DND-41 (cell line): ENCODE measurements around the gene TRIB2.

Experiments
- ATAC-seq: fragments of 200-7000 bp; cut with Tn5 transposase; 3 replicates; pipeline ENCODE4 v1.9.1; 2021; ENCODE audit warnings: low read depth; ENCODE audit not compliant: insufficient read depth
- DNase-seq: peaks from one replicate; pipeline ENCODE4 v3.0.0-alpha.2; 2020
- H2AFZ ChIP-seq: 2 replicates; pipeline ENCODE4 v1.6.0; 2012; ENCODE audit warnings: low read depth, low read length
- H3K27ac ChIP-seq: 2 replicates; pipeline ENCODE4 v1.5.1; 2012; ENCODE audit warnings: low read length, inconsistent platforms
- H3K27me3 ChIP-seq: fragments of 200-600 bp; sonication (generic); 2 replicates; pipeline ENCODE4 v1.6.0; 2012; ENCODE audit warnings: low read length, mild to moderate bottlenecking, inconsistent platforms; ENCODE audit not compliant: insufficient read depth, poor library complexity
- H3K36me3 ChIP-seq: 2 replicates; pipeline ENCODE4 v1.5.1; 2012; ENCODE audit warnings: low read length, inconsistent platforms; ENCODE audit not compliant: insufficient read depth
- H3K4me1 ChIP-seq: 2 replicates; pipeline ENCODE4 v1.5.1; 2012; ENCODE audit warnings: mild to moderate bottlenecking, low read length; ENCODE audit not compliant: insufficient read depth
- H3K4me2 ChIP-seq: 2 replicates; pipeline ENCODE4 v1.6.0; 2012; ENCODE audit warnings: mild to moderate bottlenecking, moderate library complexity, low read length, inconsistent platforms; ENCODE audit not compliant: insufficient read depth
- H3K4me3 ChIP-seq, 2 experiments: fragments of 200-600 bp in 1 of 2; shearing (Covaris generic) in 1 of 2; 2 replicates each; pipeline ENCODE4 v1.5.1; 2012 to 2016; ENCODE audit warnings: inconsistent platforms in 2 of 2, low read length in 2 of 2, mild to moderate bottlenecking in 2 of 2, low read depth in 1 of 2, moderate library complexity in 1 of 2
- H3K79me2 ChIP-seq: 2 replicates; pipeline ENCODE4 v1.6.0; 2012; ENCODE audit warnings: low read length, inconsistent platforms; ENCODE audit not compliant: insufficient read depth
- H3K9ac ChIP-seq: 2 replicates; pipeline ENCODE4 v1.6.0; 2012; ENCODE audit warnings: low read depth, mild to moderate bottlenecking, inconsistent platforms, low read length, moderate library complexity
- H3K9me3 ChIP-seq: 2 replicates; pipeline ENCODE4 v1.5.1; 2012; ENCODE audit warnings: low read length, moderate library complexity, mild to moderate bottlenecking, inconsistent platforms; ENCODE audit not compliant: insufficient read depth, severe bottlenecking
- H4K20me1 ChIP-seq: 2 replicates; pipeline ENCODE4 v1.6.0; 2012; ENCODE audit warnings: low read length; ENCODE audit not compliant: insufficient read depth
- CTCF ChIP-seq: IDR thresholded peaks from 2 replicates; pipeline ENCODE4 v1.5.1; 2012; ENCODE audit warnings: borderline replicate concordance, low read length, moderate library complexity, mild to moderate bottlenecking; ENCODE audit not compliant: poor library complexity, severe bottlenecking; ENCODE audit errors: extremely low read depth
- EZH2 ChIP-seq: IDR thresholded peaks from 3 replicates; pipeline ENCODE4 v1.6.1; 2012; ENCODE audit warnings: borderline replicate concordance, low read depth, mild to moderate bottlenecking, moderate library complexity, low read length, inconsistent platforms; ENCODE audit not compliant: severe bottlenecking

Gene TRIB2

GRCh38 chr2:12722447-12723316 is 5.9 kb downstream of the TRIB2 start:
- Histone ChIP-seq H3K4me2 (peak overlapping the region; percentile 96), H3K36me3 (peaks cover 63% of the 10 kb centered on the region), H3K27me3 (no peaks in the 10 kb centered on the region), H3K9me3 (no peaks in the 10 kb centered on the region), H3K9ac (no peak overlapping the region), H4K20me1 (peaks cover 49% of the 10 kb centered on the region), H3K4me3 (peak overlapping the region in 1 of 2 experiments; percentile 90; a peak in 1 of 4 replicates), H3K27ac (0 out of 2 replicates have a peak overlapping the region, but pooled peaks have one; percentile 14), H2AFZ (no peak overlapping the region), H3K79me2 (peaks cover 92% of the 10 kb centered on the region), H3K4me1 (peaks cover 80% of the 10 kb centered on the region)
- TF ChIP-seq EZH2 (no peak), CTCF (peak; percentile 24)
- DNase-seq: no peak
- ATAC-seq: no peak

GRCh38 chr2:12723736-12724463 is 7.2 kb downstream of the TRIB2 start:
- Histone ChIP-seq H3K4me2 (0 out of 2 replicates have a peak overlapping the region, but pooled peaks have one; percentile 96), H3K4me3 (no peak overlapping the region), H3K9ac (no peak overlapping the region), H4K20me1 (peaks cover 46% of the 10 kb centered on the region), H3K79me2 (peaks cover 84% of the 10 kb centered on the region), H3K4me1 (peaks cover 84% of the 10 kb centered on the region), H2AFZ (no peak overlapping the region), H3K27ac (no peak overlapping the region; the same call in 1 of the 2 replicates), H3K36me3 (peaks cover 65% of the 10 kb centered on the region), H3K9me3 (no peaks in the 10 kb centered on the region), H3K27me3 (no peaks in the 10 kb centered on the region)
- DNase-seq (no peak), ATAC-seq (no peak)
- TF ChIP-seq CTCF: no peak
- no peak for TF ChIP-seq EZH2

- Histone ChIP-seq H3K4me2 (no peak overlapping the region), H3K4me3 (no peak overlapping the region), H4K20me1 (peaks cover 36% of the 10 kb centered on the region), H2AFZ (no peak overlapping the region), H3K27ac (peak overlapping the region; percentile 49), H3K27me3 (no peaks in the 10 kb centered on the region), H3K9ac (no peak overlapping the region), H3K4me1 (peaks cover 75% of the 10 kb centered on the region), H3K9me3 (no peaks in the 10 kb centered on the region), H3K36me3 (peaks cover 81% of the 10 kb centered on the region), H3K79me2 (peaks cover 84% of the 10 kb centered on the region)
- ATAC-seq (no peak), DNase-seq (no peak)
- TF ChIP-seq CTCF (no peak), EZH2 (no peak)
Observed at GRCh38 chr2:12725233-12726187, 8.8 kb downstream of the TRIB2 start.
